Fibroblast of lung (primary cell): Measurements from ENCODE around the gene CIAPIN1.

Experiments
- CTCF ChIP-seq, 2 donors: IDR thresholded peaks in 1 of 2; conservative IDR thresholded peaks in 1 of 2; 1 replicate in 1 of 2; 2 replicates in 1 of 2; pipeline ENCODE4 v1.5.1; 2011 to 2012; ENCODE audit warnings: low read length in 2 of 2, control low read depth in 1 of 2, inconsistent platforms in 1 of 2, low read depth in 1 of 2, mild to moderate bottlenecking in 1 of 2
- EZH2 ChIP-seq: IDR thresholded peaks from 2 replicates; pipeline ENCODE4 v1.5.1; 2012; ENCODE audit warnings: low read length, control low read depth, mild to moderate bottlenecking; ENCODE audit errors: missing control alignments

GRCh38 chr16:57411362-57411976 is 35.7 kb downstream of the CIAPIN1 start:
- TF ChIP-seq CTCF (conservative IDR thresholded peaks at IDR 0.05 in 1 of 2, IDR thresholded peaks at IDR 0.05 in 1 of 2; ENCODE audit: low read depth in 1 of 2, low read length in 2 of 2) (no peak), EZH2 (no peak)
